PC-3 (cell line): ENCODE data around the gene PHF13.

Experiments
- CTCF ChIP-seq: fragments of 300-600 bp; sonication (generic); conservative IDR thresholded peaks from 2 replicates; pipeline ENCODE4 v1.5.1; 2017; ENCODE audit warnings: antibody characterized with exemption, low read depth, mild to moderate bottlenecking, low read length
- EZH2 ChIP-seq: fragments of 300-600 bp; sonication (generic); IDR thresholded peaks from one replicate; pipeline ENCODE4 v1.6.1; 2017; ENCODE audit warnings: antibody characterized with exemption, mild to moderate bottlenecking, low read length; ENCODE audit not compliant: unreplicated experiment

- TF ChIP-seq CTCF (no peak), EZH2 (no peak)
These were observed 5.5 kb downstream of the PHF13 start for GRCh38 chr1:6619045-6619444.
